GM23338 (cell line): Measurements from ENCODE around the gene MED19. TPM values are rescaled to one million over a fixed set of nuclear protein-coding genes. Genes with fewer than 3 reads are reported as not detected.

Source experiments
- ATAC-seq: fragments of 200-7000 bp; cut with Tn5 transposase; 3 replicates; pipeline ENCODE4 v1.9.1; 2020
- DNase-seq: peaks from one replicate; pipeline ENCODE4 v3.0.0-alpha.2; 2015; ENCODE audit warnings: low spot score
- H2AFZ ChIP-seq: fragments of 200-600 bp; sonication (generic); 2 replicates; pipeline ENCODE4 v1.8.0; 2016; ENCODE audit warnings: antibody characterized with exemption, mild to moderate bottlenecking, moderate library complexity
- H3F3A ChIP-seq: fragments of 200-600 bp; sonication (generic); replicated peaks from 2 replicates; pipeline ENCODE4 v1.8.0; 2017; ENCODE audit warnings: antibody characterized with exemption, mixed run types, low read depth
- H3K27ac ChIP-seq: fragments of 200-600 bp; sonication (generic); 2 replicates; pipeline ENCODE4 v1.6.1; 2016; ENCODE audit warnings: low read depth
- H3K27me3 ChIP-seq: fragments of 200-600 bp; sonication (generic); 2 replicates; pipeline ENCODE4 v1.8.0; 2016; ENCODE audit warnings: mild to moderate bottlenecking, mixed run types, moderate library complexity; ENCODE audit not compliant: insufficient read depth
- H3K36me3 ChIP-seq: fragments of 200-600 bp; sonication (generic); 2 replicates; pipeline ENCODE4 v1.8.0; 2016; ENCODE audit warnings: mild to moderate bottlenecking; ENCODE audit not compliant: insufficient read depth
- H3K4me1 ChIP-seq: fragments of 200-600 bp; sonication (generic); 2 replicates; pipeline ENCODE4 v1.8.0; 2016; ENCODE audit warnings: mild to moderate bottlenecking, moderate library complexity; ENCODE audit not compliant: insufficient read depth
- H3K4me2 ChIP-seq: fragments of 200-600 bp; sonication (generic); 2 replicates; pipeline ENCODE4 v1.7.1; 2017; ENCODE audit warnings: mixed run types
- H3K4me3 ChIP-seq: fragments of 200-600 bp; sonication (generic); 2 replicates; pipeline ENCODE4 v1.6.1; 2016; ENCODE audit warnings: mixed run types
- H3K79me2 ChIP-seq: fragments of 200-600 bp; sonication (generic); replicated peaks from 2 replicates; pipeline ENCODE4 v1.8.0; 2017; ENCODE audit warnings: mild to moderate bottlenecking; ENCODE audit not compliant: insufficient read depth
- H3K9me2 ChIP-seq: fragments of 200-600 bp; sonication (generic); 2 replicates; pipeline ENCODE4 v1.8.0; 2017; ENCODE audit not compliant: insufficient read depth
- H4K20me1 ChIP-seq: fragments of 200-600 bp; sonication (generic); replicated peaks from 2 replicates; pipeline ENCODE4 v1.8.0; 2017; ENCODE audit warnings: mild to moderate bottlenecking; ENCODE audit not compliant: insufficient read depth
- H3K27ac Mint-ChIP-seq: 2 replicates; pipeline ENCODE4 v1.8.0; 2020; ENCODE audit warnings: inconsistent platforms, mild to moderate bottlenecking, moderate library complexity, mixed read lengths
- H3K27me3 Mint-ChIP-seq: 3 replicates; pipeline ENCODE4 v1.8.0; 2022; ENCODE audit warnings: low read depth, mild to moderate bottlenecking, moderate library complexity, mixed read lengths, inconsistent platforms; ENCODE audit not compliant: insufficient read depth, poor library complexity
- H3K36me3 Mint-ChIP-seq: 3 replicates; pipeline ENCODE4 v1.8.0; 2021; ENCODE audit warnings: low read depth, mild to moderate bottlenecking, inconsistent platforms, moderate library complexity, mixed read lengths
- H3K4me1 Mint-ChIP-seq: 3 replicates; pipeline ENCODE4 v1.8.0; 2020; ENCODE audit warnings: mild to moderate bottlenecking, inconsistent platforms, mixed read lengths
- H3K4me3 Mint-ChIP-seq: 3 replicates; pipeline ENCODE4 v1.8.0; 2021; ENCODE audit warnings: moderate library complexity, mild to moderate bottlenecking, inconsistent platforms, mixed read lengths
- H3K9me3 Mint-ChIP-seq: 3 replicates; pipeline ENCODE4 v1.8.0; 2020; ENCODE audit warnings: moderate library complexity, mild to moderate bottlenecking, inconsistent platforms, mixed read lengths
- NANOG ChIP-seq: IDR thresholded peaks from 2 replicates; pipeline ENCODE4 v1.6.1; 2016; ENCODE audit warnings: antibody characterized with exemption, borderline replicate concordance
- POLR2AphosphoS5 ChIP-seq: IDR thresholded peaks from 2 replicates; pipeline ENCODE4 v1.6.1; 2016; ENCODE audit warnings: antibody characterized with exemption, low read depth
- STAT1 ChIP-seq: IDR thresholded peaks from one replicate; pipeline ENCODE4 v1.6.1; 2016; ENCODE audit warnings: antibody characterized with exemption; ENCODE audit not compliant: unreplicated experiment
- ZNF331 ChIP-seq: fragments of 250-450 bp; sonication (Bioruptor Pico); IDR thresholded peaks from 2 replicates; pipeline ENCODE4 v1.5.0; 2020; ENCODE audit warnings: low read depth, mild to moderate bottlenecking, moderate library complexity
- polyA plus RNA-seq: library from polyadenylated mRNA; unstranded; fragments of >200 nt; fragmentation: Nextera tagmentation; extraction: Ambion mirVana; gene quantifications from 2 replicates; pipeline ENCODE4 v1.2.1, GENCODE V29; 2016
- total RNA-seq: library from RNA; depleted of rRNA; stranded (reverse); fragments of >200 nt; shearing (Covaris generic); gene quantifications from 2 replicates; pipeline ENCODE4 v1.2.3, GENCODE V29; 2014
- TF ChIP-seq, protein P1 (sequence below): IDR thresholded peaks from one replicate; pipeline ENCODE4 v1.6.1; 2018; ENCODE audit warnings: antibody characterized with exemption; ENCODE audit not compliant: unreplicated experiment
- TF ChIP-seq, protein P2 (sequence below): IDR thresholded peaks from 2 replicates; pipeline ENCODE4 v1.6.1; 2016; ENCODE audit warnings: antibody characterized with exemption
- TF ChIP-seq, protein P3 (sequence below): fragments of 250-450 bp; sonication (Bioruptor Pico); IDR thresholded peaks from 2 replicates; pipeline ENCODE4 v1.5.0; 2020; ENCODE audit warnings: mild to moderate bottlenecking, moderate library complexity

Gene MED19
- total and polyA plus RNA-seq, 2 experiments from 2014 or later = 17.7 to 64.9 TPM

DNA sequence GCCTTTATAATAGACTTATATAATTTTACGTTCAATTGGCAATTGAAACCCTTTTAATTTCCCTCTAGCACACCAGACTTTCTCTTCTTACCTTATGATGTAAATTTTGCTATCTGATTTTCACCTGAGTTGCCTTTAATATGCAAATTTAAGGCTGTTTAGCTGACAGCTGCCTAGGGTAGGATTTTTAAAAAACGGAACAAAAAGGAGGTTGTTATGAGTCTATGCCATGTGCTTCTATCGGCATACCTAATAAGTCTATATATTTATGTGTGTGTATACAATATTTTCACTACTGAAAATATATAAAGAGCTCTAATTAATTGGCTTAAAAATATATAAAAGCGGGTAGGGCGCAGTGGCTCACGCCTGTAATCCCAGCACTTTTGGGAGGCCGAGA, 17.5 kb upstream of the MED19 start:
- Histone ChIP-seq H3K79me2 (peaks cover 98% of the 10 kb centered on the region), H3K27ac (peak overlapping the region; percentile 30; the same call in 1 of the 2 replicates), H3F3A (peaks cover 14% of the 10 kb centered on the region; the same call in 1 of the 2 replicates), H3K4me3 (peak overlapping the region; percentile 31; the same call in 1 of the 2 replicates), H3K9me2 (no peaks in the 10 kb centered on the region), H3K27me3 (no peaks in the 10 kb centered on the region), H4K20me1 (peaks cover 20% of the 10 kb centered on the region; the same call in 1 of the 2 replicates), H3K4me2 (peak overlapping the region; percentile 69), H2AFZ (no peak overlapping the region), H3K4me1 (peaks cover 16% of the 10 kb centered on the region), H3K36me3 (peaks cover 2% of the 10 kb centered on the region; the same call in 1 of the 2 replicates)
- peaks cover 18% of the 10 kb centered on the region; the same call in 2 of the 3 replicates for H3K36me3 Mint-ChIP-seq
- no peak overlapping the region; the same call in 2 of the 3 replicates for H3K4me3 Mint-ChIP-seq
- H3K27ac Mint-ChIP-seq = 0 out of 2 replicates have a peak overlapping the region, but pooled peaks have one; percentile 95
- H3K9me3 Mint-ChIP-seq = no peaks in the 10 kb centered on the region
- ATAC-seq = no peak
- TF ChIP-seq STAT1 (no peak), ZNF331 (no peak), NANOG (no peak), POLR2AphosphoS5 (no peak)
- TF ChIP-seq, protein P1, sequence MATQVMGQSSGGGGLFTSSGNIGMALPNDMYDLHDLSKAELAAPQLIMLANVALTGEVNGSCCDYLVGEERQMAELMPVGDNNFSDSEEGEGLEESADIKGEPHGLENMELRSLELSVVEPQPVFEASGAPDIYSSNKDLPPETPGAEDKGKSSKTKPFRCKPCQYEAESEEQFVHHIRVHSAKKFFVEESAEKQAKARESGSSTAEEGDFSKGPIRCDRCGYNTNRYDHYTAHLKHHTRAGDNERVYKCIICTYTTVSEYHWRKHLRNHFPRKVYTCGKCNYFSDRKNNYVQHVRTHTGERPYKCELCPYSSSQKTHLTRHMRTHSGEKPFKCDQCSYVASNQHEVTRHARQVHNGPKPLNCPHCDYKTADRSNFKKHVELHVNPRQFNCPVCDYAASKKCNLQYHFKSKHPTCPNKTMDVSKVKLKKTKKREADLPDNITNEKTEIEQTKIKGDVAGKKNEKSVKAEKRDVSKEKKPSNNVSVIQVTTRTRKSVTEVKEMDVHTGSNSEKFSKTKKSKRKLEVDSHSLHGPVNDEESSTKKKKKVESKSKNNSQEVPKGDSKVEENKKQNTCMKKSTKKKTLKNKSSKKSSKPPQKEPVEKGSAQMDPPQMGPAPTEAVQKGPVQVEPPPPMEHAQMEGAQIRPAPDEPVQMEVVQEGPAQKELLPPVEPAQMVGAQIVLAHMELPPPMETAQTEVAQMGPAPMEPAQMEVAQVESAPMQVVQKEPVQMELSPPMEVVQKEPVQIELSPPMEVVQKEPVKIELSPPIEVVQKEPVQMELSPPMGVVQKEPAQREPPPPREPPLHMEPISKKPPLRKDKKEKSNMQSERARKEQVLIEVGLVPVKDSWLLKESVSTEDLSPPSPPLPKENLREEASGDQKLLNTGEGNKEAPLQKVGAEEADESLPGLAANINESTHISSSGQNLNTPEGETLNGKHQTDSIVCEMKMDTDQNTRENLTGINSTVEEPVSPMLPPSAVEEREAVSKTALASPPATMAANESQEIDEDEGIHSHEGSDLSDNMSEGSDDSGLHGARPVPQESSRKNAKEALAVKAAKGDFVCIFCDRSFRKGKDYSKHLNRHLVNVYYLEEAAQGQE = no peak
- TF ChIP-seq, protein P2, sequence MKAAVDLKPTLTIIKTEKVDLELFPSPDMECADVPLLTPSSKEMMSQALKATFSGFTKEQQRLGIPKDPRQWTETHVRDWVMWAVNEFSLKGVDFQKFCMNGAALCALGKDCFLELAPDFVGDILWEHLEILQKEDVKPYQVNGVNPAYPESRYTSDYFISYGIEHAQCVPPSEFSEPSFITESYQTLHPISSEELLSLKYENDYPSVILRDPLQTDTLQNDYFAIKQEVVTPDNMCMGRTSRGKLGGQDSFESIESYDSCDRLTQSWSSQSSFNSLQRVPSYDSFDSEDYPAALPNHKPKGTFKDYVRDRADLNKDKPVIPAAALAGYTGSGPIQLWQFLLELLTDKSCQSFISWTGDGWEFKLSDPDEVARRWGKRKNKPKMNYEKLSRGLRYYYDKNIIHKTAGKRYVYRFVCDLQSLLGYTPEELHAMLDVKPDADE = no peak
- TF ChIP-seq, protein P3, sequence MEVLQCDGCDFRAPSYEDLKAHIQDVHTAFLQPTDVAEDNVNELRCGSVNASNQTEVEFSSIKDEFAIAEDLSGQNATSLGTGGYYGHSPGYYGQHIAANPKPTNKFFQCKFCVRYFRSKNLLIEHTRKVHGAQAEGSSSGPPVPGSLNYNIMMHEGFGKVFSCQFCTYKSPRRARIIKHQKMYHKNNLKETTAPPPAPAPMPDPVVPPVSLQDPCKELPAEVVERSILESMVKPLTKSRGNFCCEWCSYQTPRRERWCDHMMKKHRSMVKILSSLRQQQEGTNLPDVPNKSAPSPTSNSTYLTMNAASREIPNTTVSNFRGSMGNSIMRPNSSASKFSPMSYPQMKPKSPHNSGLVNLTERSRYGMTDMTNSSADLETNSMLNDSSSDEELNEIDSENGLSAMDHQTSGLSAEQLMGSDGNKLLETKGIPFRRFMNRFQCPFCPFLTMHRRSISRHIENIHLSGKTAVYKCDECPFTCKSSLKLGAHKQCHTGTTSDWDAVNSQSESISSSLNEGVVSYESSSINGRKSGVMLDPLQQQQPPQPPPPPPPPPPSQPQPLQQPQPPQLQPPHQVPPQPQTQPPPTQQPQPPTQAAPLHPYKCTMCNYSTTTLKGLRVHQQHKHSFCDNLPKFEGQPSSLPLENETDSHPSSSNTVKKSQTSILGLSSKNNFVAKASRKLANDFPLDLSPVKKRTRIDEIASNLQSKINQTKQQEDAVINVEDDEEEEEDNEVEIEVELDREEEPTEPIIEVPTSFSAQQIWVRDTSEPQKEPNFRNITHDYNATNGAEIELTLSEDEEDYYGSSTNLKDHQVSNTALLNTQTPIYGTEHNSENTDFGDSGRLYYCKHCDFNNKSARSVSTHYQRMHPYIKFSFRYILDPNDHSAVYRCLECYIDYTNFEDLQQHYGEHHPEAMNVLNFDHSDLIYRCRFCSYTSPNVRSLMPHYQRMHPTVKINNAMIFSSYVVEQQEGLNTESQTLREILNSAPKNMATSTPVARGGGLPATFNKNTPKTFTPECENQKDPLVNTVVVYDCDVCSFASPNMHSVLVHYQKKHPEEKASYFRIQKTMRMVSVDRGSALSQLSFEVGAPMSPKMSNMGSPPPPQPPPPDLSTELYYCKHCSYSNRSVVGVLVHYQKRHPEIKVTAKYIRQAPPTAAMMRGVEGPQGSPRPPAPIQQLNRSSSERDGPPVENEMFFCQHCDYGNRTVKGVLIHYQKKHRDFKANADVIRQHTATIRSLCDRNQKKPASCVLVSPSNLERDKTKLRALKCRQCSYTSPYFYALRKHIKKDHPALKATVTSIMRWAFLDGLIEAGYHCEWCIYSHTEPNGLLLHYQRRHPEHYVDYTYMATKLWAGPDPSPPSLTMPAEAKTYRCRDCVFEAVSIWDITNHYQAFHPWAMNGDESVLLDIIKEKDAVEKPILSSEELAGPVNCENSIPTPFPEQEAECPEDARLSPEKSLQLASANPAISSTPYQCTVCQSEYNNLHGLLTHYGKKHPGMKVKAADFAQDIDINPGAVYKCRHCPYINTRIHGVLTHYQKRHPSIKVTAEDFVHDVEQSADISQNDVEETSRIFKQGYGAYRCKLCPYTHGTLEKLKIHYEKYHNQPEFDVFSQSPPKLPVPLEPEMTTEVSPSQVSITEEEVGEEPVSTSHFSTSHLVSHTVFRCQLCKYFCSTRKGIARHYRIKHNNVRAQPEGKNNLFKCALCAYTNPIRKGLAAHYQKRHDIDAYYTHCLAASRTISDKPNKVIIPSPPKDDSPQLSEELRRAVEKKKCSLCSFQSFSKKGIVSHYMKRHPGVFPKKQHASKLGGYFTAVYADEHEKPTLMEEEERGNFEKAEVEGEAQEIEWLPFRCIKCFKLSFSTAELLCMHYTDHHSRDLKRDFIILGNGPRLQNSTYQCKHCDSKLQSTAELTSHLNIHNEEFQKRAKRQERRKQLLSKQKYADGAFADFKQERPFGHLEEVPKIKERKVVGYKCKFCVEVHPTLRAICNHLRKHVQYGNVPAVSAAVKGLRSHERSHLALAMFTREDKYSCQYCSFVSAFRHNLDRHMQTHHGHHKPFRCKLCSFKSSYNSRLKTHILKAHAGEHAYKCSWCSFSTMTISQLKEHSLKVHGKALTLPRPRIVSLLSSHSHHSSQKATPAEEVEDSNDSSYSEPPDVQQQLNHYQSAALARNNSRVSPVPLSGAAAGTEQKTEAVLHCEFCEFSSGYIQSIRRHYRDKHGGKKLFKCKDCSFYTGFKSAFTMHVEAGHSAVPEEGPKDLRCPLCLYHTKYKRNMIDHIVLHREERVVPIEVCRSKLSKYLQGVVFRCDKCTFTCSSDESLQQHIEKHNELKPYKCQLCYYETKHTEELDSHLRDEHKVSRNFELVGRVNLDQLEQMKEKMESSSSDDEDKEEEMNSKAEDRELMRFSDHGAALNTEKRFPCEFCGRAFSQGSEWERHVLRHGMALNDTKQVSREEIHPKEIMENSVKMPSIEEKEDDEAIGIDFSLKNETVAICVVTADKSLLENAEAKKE (CRISPR knock-in tag) = no peak
- no peak for DNase-seq
- H3K4me1 Mint-ChIP-seq = peaks cover 27% of the 10 kb centered on the region
- H3K27me3 Mint-ChIP-seq = no peaks in the 10 kb centered on the region
